Measurements from ENCODE around the gene ANXA2.
A peak's percentile ranks its signal among the peaks of the same experiment; 100 is the strongest.
"Not testable (repeated sequence)": the region's sequence is repeated elsewhere in the genome, so short reads cannot be mapped to it uniquely, and the experiment has no call there.

ANXA2 gene

DNA sequence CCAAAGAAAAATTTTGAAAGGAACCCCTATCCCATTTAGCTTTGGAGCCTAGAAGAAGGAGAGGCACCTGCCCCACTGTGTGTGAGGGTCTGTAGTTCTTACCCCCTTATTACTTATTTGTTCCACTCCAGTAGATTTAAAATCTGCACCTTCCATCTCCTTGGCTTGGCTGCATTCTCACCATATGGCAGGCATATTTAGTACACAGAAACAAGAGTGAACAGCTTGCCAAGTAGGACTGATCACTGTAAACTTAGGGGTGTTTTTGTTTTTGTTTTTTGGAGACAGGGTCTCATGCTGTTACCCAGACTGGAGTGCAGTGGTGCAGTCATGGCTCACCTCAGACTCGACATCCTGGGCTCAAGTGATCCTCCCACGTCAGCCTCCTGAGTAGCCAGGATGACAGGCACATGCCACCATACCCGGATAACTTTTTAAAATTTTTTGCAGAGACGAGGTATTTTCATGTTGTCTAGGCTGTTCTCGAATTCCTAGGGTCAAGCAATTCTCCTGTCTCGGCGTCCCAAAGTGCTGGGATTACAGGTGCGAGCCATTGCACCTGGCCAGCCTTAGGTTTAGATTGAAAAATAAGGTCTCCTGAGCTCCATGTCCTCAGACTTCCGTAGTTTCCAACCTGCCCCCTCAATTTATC is 14.1 kb upstream of the ANXA2 start:
- Histone ChIP-seq H3K27ac (ENCODE audit: low read depth, low read length) (no peak overlapping the region), H4K12ac (ENCODE audit: low read depth, low read length) (no peak overlapping the region), H4K91ac (ENCODE audit: low read depth, low read length) (no peak overlapping the region), H3K4ac (ENCODE audit: low read depth, low read length) (no peak overlapping the region), H3K9ac (ENCODE audit: low read length) (no peak overlapping the region), H3K4me3 (ENCODE audit: low read depth, low read length) (no peak overlapping the region), H3K18ac (ENCODE audit: low read length) (no peak overlapping the region), H3K14ac (ENCODE audit: low read length) (no peak overlapping the region), H2BK120ac (ENCODE audit: insufficient read depth, low read length, poor library complexity) (no peak overlapping the region), H4K8ac (ENCODE audit: low read depth, low read length) (no peak overlapping the region), H2BK5ac (ENCODE audit: low read depth, low read length, poor library complexity) (no peak overlapping the region), H3K23ac (ENCODE audit: low read length) (no peak overlapping the region), H3K4me1 (ENCODE audit: control insufficient read depth in 1 of 2, insufficient read depth in 2 of 2, low read length in 2 of 2) (peaks cover 0 to 3% of the 10 kb centered on the region in 2 experiments), H2AFZ (ENCODE audit: insufficient read depth, low read length, poor library complexity) (no peak overlapping the region), H3K9me3 (ENCODE audit: insufficient read depth, low read depth, low read length) (no peaks in the 10 kb centered on the region), H2BK12ac (ENCODE audit: low read length) (no peak overlapping the region), H3K79me2 (ENCODE audit: control insufficient read depth, insufficient read depth, low read length, poor library complexity) (no peaks in the 10 kb centered on the region), H3K27me3 (ENCODE audit: insufficient read depth, low read length) (no peaks in the 10 kb centered on the region), H3K36me3 (ENCODE audit: control insufficient read depth in 1 of 2, insufficient read depth in 2 of 2, low read length in 2 of 2) (no peaks in the 10 kb centered on the region), H3K4me2 (ENCODE audit: low read length) (no peak overlapping the region), H2AK5ac (ENCODE audit: low read length) (no peak overlapping the region), H3K79me1 (ENCODE audit: low read length) (no peaks in the 10 kb centered on the region)
- WGBS (ENCODE audit: extremely low coverage, insufficient coverage, insufficient read length), result no CpG with 5 or more reads among the region's 9 CpGs
- peak; percentile 78 to 91 for DNase-seq

- H4K91ac ChIP-seq (ENCODE audit: low read depth, low read length); H3K4me1 ChIP-seq (ENCODE audit: control insufficient read depth in 1 of 2, insufficient read depth in 2 of 2, low read length in 2 of 2); H2BK120ac ChIP-seq (ENCODE audit: insufficient read depth, low read length, poor library complexity); H3K14ac ChIP-seq (ENCODE audit: low read length); H3K18ac ChIP-seq (ENCODE audit: low read length); H3K36me3 ChIP-seq (ENCODE audit: control insufficient read depth in 1 of 2, insufficient read depth in 2 of 2, low read length in 2 of 2); H3K4ac ChIP-seq (ENCODE audit: low read depth, low read length); H2AK5ac ChIP-seq (ENCODE audit: low read length); H3K4me3 ChIP-seq (ENCODE audit: low read depth, low read length); H2BK12ac ChIP-seq (ENCODE audit: low read length); H3K27me3 ChIP-seq (ENCODE audit: insufficient read depth, low read length); H3K79me2 ChIP-seq (ENCODE audit: control insufficient read depth, insufficient read depth, low read length, poor library complexity); H3K9ac ChIP-seq (ENCODE audit: low read length); H4K8ac ChIP-seq (ENCODE audit: low read depth, low read length); DNase-seq; H2AFZ ChIP-seq (ENCODE audit: insufficient read depth, low read length, poor library complexity); H3K23ac ChIP-seq (ENCODE audit: low read length); H3K27ac ChIP-seq (ENCODE audit: low read depth, low read length); H2BK5ac ChIP-seq (ENCODE audit: low read depth, low read length, poor library complexity); H3K4me2 ChIP-seq (ENCODE audit: low read length); H3K9me3 ChIP-seq (ENCODE audit: insufficient read depth, low read depth, low read length); H3K79me1 ChIP-seq (ENCODE audit: low read length); H4K12ac ChIP-seq (ENCODE audit: low read depth, low read length): not testable (repeated sequence)
- no CpG with 5 or more reads among the region's 9 CpGs for WGBS (ENCODE audit: extremely low coverage, insufficient coverage, insufficient read length)
These were observed 12.6 kb upstream of the ANXA2 start for GRCh38 chr15:60410350-60410749.

- Histone ChIP-seq H2BK12ac (ENCODE audit: low read length) (no peak overlapping the region), H3K14ac (ENCODE audit: low read length) (no peak overlapping the region), H2AK5ac (ENCODE audit: low read length) (no peak overlapping the region), H3K23ac (ENCODE audit: low read length) (no peak overlapping the region), H3K79me1 (ENCODE audit: low read length) (no peaks in the 10 kb centered on the region), H4K91ac (ENCODE audit: low read depth, low read length) (no peak overlapping the region), H3K79me2 (ENCODE audit: control insufficient read depth, insufficient read depth, low read length, poor library complexity) (no peaks in the 10 kb centered on the region), H2BK5ac (ENCODE audit: low read depth, low read length, poor library complexity) (no peak overlapping the region), H3K4ac (ENCODE audit: low read depth, low read length) (no peak overlapping the region), H2AFZ (ENCODE audit: insufficient read depth, low read length, poor library complexity) (no peak overlapping the region), H3K36me3 (ENCODE audit: control insufficient read depth in 1 of 2, insufficient read depth in 2 of 2, low read length in 2 of 2) (no peaks in the 10 kb centered on the region), H3K4me2 (ENCODE audit: low read length) (no peak overlapping the region), H3K4me1 (ENCODE audit: control insufficient read depth in 1 of 2, insufficient read depth in 2 of 2, low read length in 2 of 2) (peaks cover 0 to 3% of the 10 kb centered on the region in 2 experiments), H2BK120ac (ENCODE audit: insufficient read depth, low read length, poor library complexity) (no peak overlapping the region), H3K27me3 (ENCODE audit: insufficient read depth, low read length) (no peaks in the 10 kb centered on the region), H4K8ac (ENCODE audit: low read depth, low read length) (no peak overlapping the region), H3K4me3 (ENCODE audit: low read depth, low read length) (no peak overlapping the region), H4K12ac (ENCODE audit: low read depth, low read length) (no peak overlapping the region), H3K9ac (ENCODE audit: low read length) (no peak overlapping the region), H3K9me3 (ENCODE audit: insufficient read depth, low read depth, low read length) (no peaks in the 10 kb centered on the region), H3K27ac (ENCODE audit: low read depth, low read length) (no peak overlapping the region), H3K18ac (ENCODE audit: low read length) (no peak overlapping the region)
- DNase-seq, result peak in 1 of 2 donors; percentile 43
These were observed 10.7 kb upstream of the ANXA2 start for GRCh38 chr15:60408463-60408981.

GRCh38 chr15:60407415-60407805 is 9.6 kb upstream of the ANXA2 start:
- no peak overlapping the region for H2BK120ac ChIP-seq (ENCODE audit: insufficient read depth, low read length, poor library complexity)
- no peak overlapping the region for H3K23ac ChIP-seq (ENCODE audit: low read length)
- no peak overlapping the region for H4K12ac ChIP-seq (ENCODE audit: low read depth, low read length)
- H3K18ac ChIP-seq (ENCODE audit: low read length), result no peak overlapping the region
- H3K9ac ChIP-seq (ENCODE audit: low read length), result no peak overlapping the region
- no peak overlapping the region for H3K4me3 ChIP-seq (ENCODE audit: low read depth, low read length)
- no peaks in the 10 kb centered on the region for H3K79me2 ChIP-seq (ENCODE audit: control insufficient read depth, insufficient read depth, low read length, poor library complexity)
- no peak overlapping the region for H2BK12ac ChIP-seq (ENCODE audit: low read length)
- H2AK5ac ChIP-seq (ENCODE audit: low read length), result no peak overlapping the region
- no peak overlapping the region for H2BK5ac ChIP-seq (ENCODE audit: low read depth, low read length, poor library complexity)
- H3K36me3 ChIP-seq (ENCODE audit: control insufficient read depth in 1 of 2, insufficient read depth in 2 of 2, low read length in 2 of 2), result no peaks in the 10 kb centered on the region
- peaks cover 0 to 1% of the 10 kb centered on the region in 2 experiments for H3K4me1 ChIP-seq (ENCODE audit: control insufficient read depth in 1 of 2, insufficient read depth in 2 of 2, low read length in 2 of 2)
- H2AFZ ChIP-seq (ENCODE audit: insufficient read depth, low read length, poor library complexity), result no peak overlapping the region
- H3K27ac ChIP-seq (ENCODE audit: low read depth, low read length), result no peak overlapping the region
- H3K27me3 ChIP-seq (ENCODE audit: insufficient read depth, low read length), result no peaks in the 10 kb centered on the region
- no peak overlapping the region for H3K14ac ChIP-seq (ENCODE audit: low read length)
- H4K8ac ChIP-seq (ENCODE audit: low read depth, low read length), result no peak overlapping the region
- no peak overlapping the region for H4K91ac ChIP-seq (ENCODE audit: low read depth, low read length)
- H3K4ac ChIP-seq (ENCODE audit: low read depth, low read length), result no peak overlapping the region
- no peak overlapping the region for H3K4me2 ChIP-seq (ENCODE audit: low read length)
- no peaks in the 10 kb centered on the region for H3K9me3 ChIP-seq (ENCODE audit: insufficient read depth, low read depth, low read length)
- no peaks in the 10 kb centered on the region for H3K79me1 ChIP-seq (ENCODE audit: low read length)
- peak in 1 of 2 donors; percentile 64 for DNase-seq
